Measurements from ENCODE around the gene MAB21L4. TPM values are rescaled to one million over a fixed set of nuclear protein-coding genes. Genes with fewer than 3 reads are reported as not detected.
A peak's percentile ranks its signal among the peaks of the same experiment; 100 is the strongest.

MAB21L4 gene
- total and polyA plus RNA-seq, 2 of the 8 experiments (the other 6 are each of a cell fraction or from before 2014, with no cell fraction given), result 0.11 TPM; not detected in 1

DNA sequence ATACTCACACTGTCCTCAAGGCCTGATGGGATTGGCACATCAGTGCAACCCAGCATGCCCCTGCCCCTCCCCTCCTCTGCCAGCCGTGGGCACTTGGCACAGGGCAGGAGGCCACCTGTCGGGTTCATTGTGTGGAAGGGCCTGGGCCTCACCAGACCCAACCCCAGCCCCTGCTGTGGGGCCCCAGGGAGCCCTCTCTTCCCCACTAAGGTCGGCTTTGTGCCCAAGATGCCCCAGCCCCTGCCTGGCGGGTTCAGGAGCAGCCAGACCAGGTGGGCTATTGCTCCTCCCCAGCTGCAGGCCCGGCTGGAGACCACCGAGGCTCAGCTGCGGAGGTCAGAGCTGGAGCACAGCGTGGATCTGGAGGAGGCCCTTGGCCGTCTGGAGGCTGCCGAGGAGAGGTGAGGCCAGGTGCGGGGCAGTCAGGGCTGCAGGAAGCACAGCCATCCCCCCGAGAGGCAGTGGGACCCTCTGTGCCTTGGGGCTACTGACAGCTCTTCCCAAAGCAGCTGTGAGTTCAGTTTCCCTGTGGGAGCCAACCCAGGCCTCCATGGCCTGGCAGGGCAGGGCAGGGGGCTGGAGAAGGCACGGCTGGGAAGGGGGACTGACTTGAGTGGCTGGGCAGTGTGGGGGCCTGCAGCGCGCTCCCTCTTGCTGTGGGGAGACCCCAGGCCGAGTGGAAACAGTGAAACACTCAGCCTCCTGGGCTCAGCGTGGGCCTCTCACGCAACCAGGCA, 26.5 kb upstream of the MAB21L4 start:
- Histone ChIP-seq H3K79me1 (ENCODE audit: low read depth, low read length) (no peaks in the 10 kb centered on the region), H3K9ac (replicated peaks in 1 of 4; ENCODE audit: extremely low read depth in 1 of 4, low read depth in 3 of 4, low read length in 3 of 4) (no peak overlapping the region), H3K4me2 (ENCODE audit: insufficient read depth in 1 of 2, low read depth in 2 of 2, low read length in 2 of 2) (no peak overlapping the region), H3K23me2 (ENCODE audit: low read depth, low read length) (no peaks in the 10 kb centered on the region), H3K4me1 (replicated peaks in 1 of 4; ENCODE audit: control insufficient read depth in 3 of 4, insufficient read depth in 4 of 4, low read length in 3 of 4) (no peaks in the 10 kb centered on the region; a peak in 3 of 7 replicates), H3K4ac (replicated peaks; ENCODE audit: insufficient read length, low read depth, low read length) (no peak overlapping the region), H2AFZ (ENCODE audit: low read length) (no peak overlapping the region), H3K23ac (ENCODE audit: insufficient read length) (no peak overlapping the region), H3K18ac (ENCODE audit: extremely low read depth, low read length) (no peak overlapping the region; the same call in 1 of the 2 replicates), H2BK5ac (ENCODE audit: low read depth, low read length) (no peak overlapping the region; the same call in 1 of the 2 replicates), H3K4me3 (ENCODE audit: extremely low read depth in 1 of 4, insufficient read depth in 2 of 4, low read depth in 3 of 4, low read length in 4 of 4) (no peak overlapping the region), H2BK120ac (replicated peaks; ENCODE audit: low read depth, low read length) (no peak overlapping the region), H2BK12ac (ENCODE audit: low read depth, low read length) (no peak overlapping the region), H3K56ac (replicated peaks; ENCODE audit: insufficient read length, low read depth, low read length) (no peak overlapping the region), H3K36me3 (ENCODE audit: control insufficient read depth in 2 of 4, insufficient read depth in 4 of 4, low read length in 3 of 4) (no peaks in the 10 kb centered on the region), H4K20me1 (replicated peaks in 1 of 2; ENCODE audit: control insufficient read depth in 1 of 2, insufficient read depth in 2 of 2, low read length in 2 of 2) (no peaks in the 10 kb centered on the region), H4K5ac (ENCODE audit: insufficient read length, low read depth, low read length) (no peak overlapping the region), H3K14ac (ENCODE audit: insufficient read length) (no peak overlapping the region), H2BK15ac (ENCODE audit: low read length) (no peak overlapping the region), H4K91ac (replicated peaks; ENCODE audit: insufficient read length, low read length) (no peak overlapping the region), H2BK20ac (ENCODE audit: low read length) (no peak overlapping the region), H3K79me2 (ENCODE audit: control insufficient read depth in 1 of 2, insufficient read depth in 2 of 2, low read length in 2 of 2) (no peaks in the 10 kb centered on the region), H3K27ac (ENCODE audit: low read depth, low read length) (no peak overlapping the region), H4K8ac (ENCODE audit: extremely low read depth, insufficient read depth, low read length) (0 out of 2 replicates have a peak overlapping the region, but pooled peaks have one; percentile 85), H2AK5ac (ENCODE audit: low read depth, low read length) (no peak overlapping the region), H3K27me3 (replicated peaks in 1 of 4; ENCODE audit: control insufficient read depth in 3 of 4, extremely low read depth in 1 of 4, insufficient read depth in 3 of 4, low read length in 3 of 4) (no peaks in the 10 kb centered on the region), H3K9me3 (ENCODE audit: insufficient read depth in 2 of 2, low read depth in 1 of 2, low read length in 1 of 2) (no peaks in the 10 kb centered on the region)
- WGBS, 2 experiments (ENCODE audit: extremely low coverage in 1 of 2, insufficient coverage in 1 of 2, insufficient read length in 1 of 2, insufficient replicate concordance in 2 of 2, low coverage in 1 of 2, low lambda C conversion rate in 2 of 2, missing lambda C conversion rate in 1 of 2), result 90% methylated on average over 16 of the region's 18 CpGs; no CpG with 5 or more reads in 1 of the 2 experiments
- CTCF ChIA-PET (ENCODE audit: partially characterized antibody), result interaction anchor here (0.8 to 1.4 kb wide), 5 partner anchors 8 to 169 kb away, joined by 3 to 4 read pairs (median 3); no protein-coding TSS in a partner anchor
- FAIRE-seq (no peak), DNase-seq (ENCODE audit: low read depth in 1 of 2, low spot score in 2 of 2) (peak in 1 of 2 experiments; percentile 47)
- POLR2A ChIA-PET (ENCODE audit: partially characterized antibody), result no interaction called here
- TF ChIP-seq SP1 (IDR thresholded peaks at IDR 0.05; ENCODE audit: low read depth, low read length), result no peak
- no peak for TF ChIP-seq CHD2 (IDR thresholded peaks at IDR 0.05; ENCODE audit: low read length)

All from H1 (cell line).